ENCODE results near the gene DNAAF1. TPM values are rescaled to one million over a fixed set of nuclear protein-coding genes. Genes with fewer than 3 reads are reported as not detected.

DNAAF1 gene
- total and polyA plus RNA-seq, 2 donors (not counting 3 experiments of a cell fraction or from before 2014, with no cell fraction given): 0.01 TPM; not detected in 1

DNA sequence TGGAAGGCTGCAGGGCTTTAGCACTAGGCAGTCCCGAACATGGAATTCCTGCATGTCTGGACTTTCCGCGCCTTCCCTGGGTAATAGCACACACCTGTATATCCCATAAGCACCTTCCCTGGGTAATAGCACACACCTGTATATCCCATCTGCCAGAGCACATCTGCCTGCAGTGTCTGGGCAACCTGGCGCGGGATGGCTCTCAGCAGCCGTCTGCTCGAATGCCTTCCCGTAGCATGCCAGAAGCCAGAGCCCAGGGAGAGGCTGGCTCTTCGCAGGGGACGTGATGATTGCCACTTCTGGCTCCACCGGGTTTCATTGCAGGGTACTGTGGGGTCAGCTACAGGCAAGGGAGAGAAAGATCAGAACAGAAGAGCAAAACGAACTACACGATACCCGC, 49.6 kb upstream of the DNAAF1 start:
- CTCF ChIA-PET: interaction anchor here (1.1 kb wide), 2 partner anchors 21 to 91 kb away, joined by 3 to 4 read pairs; partner anchors contain the start of genes MBTPS1 and TAF1C
- DNase-seq (ENCODE audit: low read depth, low spot score): no peak
- peaks cover 5% of the 10 kb centered on the region for H3K4me1 ChIP-seq (ENCODE audit: control insufficient read depth, extremely low read depth, insufficient read depth, low read length)

More for the DNA sequence above, 49.6 kb upstream of the DNAAF1 start:
- H3K9me3 ChIP-seq (replicated peaks; ENCODE audit: control insufficient read depth, insufficient read depth, low read length): no peaks in the 10 kb centered on the region
- FAIRE-seq: no peak
- no peak overlapping the region for H3K27ac ChIP-seq (ENCODE audit: insufficient read depth, low read depth, low read length)
- H3K4me3 ChIP-seq (replicated peaks in 1 of 3; ENCODE audit: insufficient read depth in 1 of 3, low read depth in 1 of 3, low read length in 3 of 3): no peak overlapping the region
- peaks cover 5% of the 10 kb centered on the region for H3K79me2 ChIP-seq (ENCODE audit: control insufficient read depth, insufficient read depth, low read length)
- POLR2A ChIA-PET: no interaction called here
- TF ChIP-seq, protein P1, sequence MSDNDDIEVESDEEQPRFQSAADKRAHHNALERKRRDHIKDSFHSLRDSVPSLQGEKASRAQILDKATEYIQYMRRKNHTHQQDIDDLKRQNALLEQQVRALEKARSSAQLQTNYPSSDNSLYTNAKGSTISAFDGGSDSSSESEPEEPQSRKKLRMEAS (IDR thresholded peaks at IDR 0.05; ENCODE audit: insufficient read depth, insufficient read length): no peak
- TF ChIP-seq GATA2 (IDR thresholded peaks at IDR 0.05; ENCODE audit: insufficient read depth, insufficient read length, low read depth, low read length): no peak
- no peak for TF ChIP-seq JUN (IDR thresholded peaks at IDR 0.05; ENCODE audit: borderline replicate concordance, insufficient read depth, insufficient read length, low read depth)
- TF ChIP-seq, protein P2, sequence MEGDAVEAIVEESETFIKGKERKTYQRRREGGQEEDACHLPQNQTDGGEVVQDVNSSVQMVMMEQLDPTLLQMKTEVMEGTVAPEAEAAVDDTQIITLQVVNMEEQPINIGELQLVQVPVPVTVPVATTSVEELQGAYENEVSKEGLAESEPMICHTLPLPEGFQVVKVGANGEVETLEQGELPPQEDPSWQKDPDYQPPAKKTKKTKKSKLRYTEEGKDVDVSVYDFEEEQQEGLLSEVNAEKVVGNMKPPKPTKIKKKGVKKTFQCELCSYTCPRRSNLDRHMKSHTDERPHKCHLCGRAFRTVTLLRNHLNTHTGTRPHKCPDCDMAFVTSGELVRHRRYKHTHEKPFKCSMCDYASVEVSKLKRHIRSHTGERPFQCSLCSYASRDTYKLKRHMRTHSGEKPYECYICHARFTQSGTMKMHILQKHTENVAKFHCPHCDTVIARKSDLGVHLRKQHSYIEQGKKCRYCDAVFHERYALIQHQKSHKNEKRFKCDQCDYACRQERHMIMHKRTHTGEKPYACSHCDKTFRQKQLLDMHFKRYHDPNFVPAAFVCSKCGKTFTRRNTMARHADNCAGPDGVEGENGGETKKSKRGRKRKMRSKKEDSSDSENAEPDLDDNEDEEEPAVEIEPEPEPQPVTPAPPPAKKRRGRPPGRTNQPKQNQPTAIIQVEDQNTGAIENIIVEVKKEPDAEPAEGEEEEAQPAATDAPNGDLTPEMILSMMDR (IDR thresholded peaks at IDR 0.05; ENCODE audit: extremely low read depth in 1 of 2, insufficient read depth in 1 of 2, low read depth in 1 of 2, low read length in 2 of 2): no peak
- no TSS peak for BruUV-seq (replicated peaks)
- intact Hi-C loops (cut with micrococcal nuclease): no loop called here
- dilution Hi-C loops (cut with MboI; ENCODE audit: extremely low pct_ligation_motif_present, low sequenced_read_pairs): no loop called here
- no peaks in the 10 kb centered on the region for H3K9me1 ChIP-seq (replicated peaks; ENCODE audit: control insufficient read depth, extremely low read depth, insufficient read depth, low read length)
- no peaks in the 10 kb centered on the region for H3K27me3 ChIP-seq (ENCODE audit: control insufficient read depth in 2 of 2, insufficient read depth in 2 of 2, low read length in 2 of 2)
- no peak overlapping the region for H3K4me2 ChIP-seq (ENCODE audit: insufficient read depth, low read length)
- no peak overlapping the region for H2AFZ ChIP-seq (ENCODE audit: low read depth, low read length)
- no peak overlapping the region for H3K9ac ChIP-seq (replicated peaks; ENCODE audit: extremely low read depth, insufficient read depth, low read length)
- H4K20me1 ChIP-seq (replicated peaks; ENCODE audit: control insufficient read depth, extremely low read depth, insufficient read depth, low read length): no peaks in the 10 kb centered on the region
- peaks cover 13 to 26% of the 10 kb centered on the region in 2 experiments for H3K36me3 ChIP-seq (ENCODE audit: control insufficient read depth in 2 of 2, extremely low read depth in 1 of 2, insufficient read depth in 2 of 2, low read length in 2 of 2)
